H9 (cell line): ENCODE data around the gene AXIN1. TPM values are rescaled to one million over a fixed set of nuclear protein-coding genes. Genes with fewer than 3 reads are reported as not detected.
A peak's percentile ranks its signal among the peaks of the same experiment; 100 is the strongest.
"Not testable (repeated sequence)": the region's sequence is repeated elsewhere in the genome, so short reads cannot be mapped to it uniquely, and the experiment has no call there.

Source experiments
- DNase-seq: peaks from one replicate; pipeline ENCODE4 v3.0.0-alpha.2; 2017
- H2AFZ ChIP-seq: one replicate; pipeline ENCODE4 v1.6.1; 2013; ENCODE audit warnings: mild to moderate bottlenecking, low read length, control low read depth, moderate library complexity
- H2AK5ac ChIP-seq: 2 replicates; pipeline ENCODE4 v1.6.1; 2013; ENCODE audit warnings: low read length, control low read depth, mixed read lengths; ENCODE audit not compliant: insufficient read length
- H2BK120ac ChIP-seq: one replicate; pipeline ENCODE4 v1.6.1; 2013; ENCODE audit warnings: low read depth, mild to moderate bottlenecking, low read length, control low read depth, inconsistent platforms; ENCODE audit not compliant: poor library complexity, severe bottlenecking
- H2BK12ac ChIP-seq: 2 replicates; pipeline ENCODE4 v1.6.1; 2013; ENCODE audit warnings: low read length, control low read depth, mixed read lengths, low read depth; ENCODE audit not compliant: insufficient read length
- H2BK15ac ChIP-seq: 2 replicates; pipeline ENCODE4 v1.6.1; 2013; ENCODE audit warnings: low read depth, low read length, control low read depth
- H2BK20ac ChIP-seq: one replicate; pipeline ENCODE4 v1.6.1; 2013; ENCODE audit warnings: low read depth, mild to moderate bottlenecking, low read length, control low read depth, inconsistent platforms; ENCODE audit not compliant: poor library complexity, severe bottlenecking
- H2BK5ac ChIP-seq: 2 replicates; pipeline ENCODE4 v1.6.1; 2013; ENCODE audit warnings: low read length, control low read depth, mixed read lengths; ENCODE audit not compliant: insufficient read length
- H3K14ac ChIP-seq: 2 replicates; pipeline ENCODE4 v1.6.1; 2013; ENCODE audit warnings: low read length, control low read depth; ENCODE audit not compliant: insufficient read depth
- H3K18ac ChIP-seq: 2 replicates; pipeline ENCODE4 v1.6.1; 2013; ENCODE audit warnings: low read depth, mild to moderate bottlenecking, mixed read lengths, low read length, control low read depth; ENCODE audit not compliant: insufficient read length
- H3K23ac ChIP-seq: 2 replicates; pipeline ENCODE4 v1.6.1; 2013; ENCODE audit warnings: low read length, control low read depth, mixed read lengths, low read depth; ENCODE audit not compliant: insufficient read length
- H3K23me2 ChIP-seq: 2 replicates; pipeline ENCODE4 v1.6.1; 2013; ENCODE audit warnings: low read depth, mild to moderate bottlenecking, mixed read lengths, low read length, control low read depth; ENCODE audit not compliant: insufficient read length, poor library complexity, severe bottlenecking
- H3K27ac ChIP-seq: 2 replicates; pipeline ENCODE4 v1.5.1; 2013; ENCODE audit warnings: low read length, control low read depth, mixed read lengths, low read depth; ENCODE audit not compliant: insufficient read length
- H3K27me3 ChIP-seq: 2 replicates; pipeline ENCODE4 v1.6.1; 2013; ENCODE audit warnings: low read length, control low read depth, inconsistent platforms; ENCODE audit not compliant: insufficient read depth
- H3K4ac ChIP-seq: 2 replicates; pipeline ENCODE4 v1.6.1; 2013; ENCODE audit warnings: low read depth, mild to moderate bottlenecking, control low read depth, inconsistent platforms, low read length, moderate library complexity
- H3K4me1 ChIP-seq: 2 replicates; pipeline ENCODE4 v1.6.1; 2013; ENCODE audit warnings: low read length, control low read depth, inconsistent platforms; ENCODE audit not compliant: insufficient read depth
- H3K4me2 ChIP-seq: 2 replicates; pipeline ENCODE4 v1.6.1; 2013; ENCODE audit warnings: low read length, control low read depth, mixed read lengths; ENCODE audit not compliant: insufficient read length, insufficient read depth
- H3K56ac ChIP-seq: 2 replicates; pipeline ENCODE4 v1.6.1; 2013; ENCODE audit warnings: low read depth, mild to moderate bottlenecking, mixed read lengths, low read length, control low read depth; ENCODE audit not compliant: insufficient read length
- H3K79me1 ChIP-seq: 2 replicates; pipeline ENCODE4 v1.6.1; 2013; ENCODE audit warnings: low read depth, mild to moderate bottlenecking, moderate library complexity, low read length, control low read depth, inconsistent platforms; ENCODE audit not compliant: insufficient read depth, poor library complexity, severe bottlenecking
- H3K79me2 ChIP-seq: 2 replicates; pipeline ENCODE4 v1.6.1; 2013; ENCODE audit warnings: low read length, control low read depth, inconsistent platforms; ENCODE audit not compliant: insufficient read depth
- H3K9ac ChIP-seq: 2 replicates; pipeline ENCODE4 v1.6.1; 2013; ENCODE audit warnings: low read length, control low read depth, mixed read lengths; ENCODE audit not compliant: insufficient read length; ENCODE audit errors: extremely low read depth
- H3K9me3 ChIP-seq: one replicate; pipeline ENCODE4 v1.6.1; 2013; ENCODE audit warnings: low read depth, low read length, inconsistent platforms; ENCODE audit not compliant: control insufficient read depth
- H3T11ph ChIP-seq: one replicate; pipeline ENCODE4 v1.6.1; 2013; ENCODE audit warnings: mild to moderate bottlenecking, low read length, control low read depth, inconsistent platforms
- H4K20me1 ChIP-seq: one replicate; pipeline ENCODE4 v1.6.1; 2013; ENCODE audit not compliant: control insufficient read depth, insufficient read length, insufficient read depth
- H4K5ac ChIP-seq: 2 replicates; pipeline ENCODE4 v1.6.1; 2013; ENCODE audit warnings: low read depth, mild to moderate bottlenecking, mixed read lengths, low read length, control low read depth; ENCODE audit not compliant: insufficient read length
- H4K8ac ChIP-seq: replicated peaks from 2 replicates; pipeline ENCODE4 v1.6.1; 2013; ENCODE audit warnings: low read length, control low read depth, mixed read lengths, low read depth; ENCODE audit not compliant: insufficient read length
- H4K91ac ChIP-seq: 2 replicates; pipeline ENCODE4 v1.6.1; 2013; ENCODE audit warnings: low read depth, mild to moderate bottlenecking, moderate library complexity, mixed read lengths, low read length, control low read depth; ENCODE audit not compliant: insufficient read length
- H3K27ac Mint-ChIP-seq, 3 experiments: 2 replicates in 2 of 3; 3 replicates in 1 of 3; pipeline ENCODE4 v1.8.0; 2020 to 2021; ENCODE audit warnings: mixed read lengths in 3 of 3, mild to moderate bottlenecking in 1 of 3, moderate library complexity in 1 of 3
- H3K27me3 Mint-ChIP-seq: 2 replicates; pipeline ENCODE4 v1.8.0; 2021; ENCODE audit warnings: low read depth, mild to moderate bottlenecking, moderate library complexity, mixed read lengths
- H3K36me3 Mint-ChIP-seq, 3 experiments: 2 replicates in 2 of 3; 3 replicates in 1 of 3; pipeline ENCODE4 v1.8.0; 2020 to 2021; ENCODE audit warnings: low read depth in 3 of 3, mixed read lengths in 3 of 3; ENCODE audit not compliant: insufficient read depth in 1 of 3
- H3K4me1 Mint-ChIP-seq, 2 experiments: 2 replicates each; pipeline ENCODE4 v1.8.0; 2020; ENCODE audit warnings: mixed read lengths in 2 of 2
- H3K4me3 Mint-ChIP-seq, 2 experiments: 2 replicates in 1 of 2; 3 replicates in 1 of 2; pipeline ENCODE4 v1.8.0; 2020 to 2021; ENCODE audit warnings: mild to moderate bottlenecking in 2 of 2, mixed read lengths in 2 of 2, moderate library complexity in 1 of 2
- H3K9me3 Mint-ChIP-seq, 2 experiments: 2 replicates in 1 of 2; 3 replicates in 1 of 2; pipeline ENCODE4 v1.8.0; 2020; ENCODE audit warnings: mild to moderate bottlenecking in 2 of 2, mixed read lengths in 2 of 2, moderate library complexity in 1 of 2
- CTCF ChIP-seq: fragments of 200-600 bp; sonication (generic); conservative IDR thresholded peaks from 3 replicates; pipeline ENCODE4 v1.8.0; 2021; ENCODE audit warnings: antibody characterized with exemption, mild to moderate bottlenecking
- WGBS: extraction: QIAGEN DNeasy Blood & Tissue Kit; methylation state at CpG from one replicate; pipeline ENCODE4 v1.1.7; 2013; ENCODE audit warnings: missing lambda C conversion rate, low lambda C conversion rate, mixed read lengths; ENCODE audit not compliant: insufficient read length; ENCODE audit errors: extremely low coverage; 5-methylcytosine and 5-hydroxymethylcytosine counted together
- total RNA-seq: library from RNA; stranded (reverse); gene quantifications from 2 replicates; pipeline ENCODE4 v1.2.1, GENCODE V29; 2021

The AXIN1 gene
- total RNA-seq, 1 experiment from 2014 or later = 50.9 TPM

GRCh38 chr16:268141-269053, 84.1 kb downstream of the AXIN1 start:
- H3K23me2 ChIP-seq = no peaks in the 10 kb centered on the region
- no peaks in the 10 kb centered on the region; a peak in 1 of 5 replicates for H3K9me3 Mint-ChIP-seq
- H3K56ac ChIP-seq = no peak overlapping the region

DNA sequence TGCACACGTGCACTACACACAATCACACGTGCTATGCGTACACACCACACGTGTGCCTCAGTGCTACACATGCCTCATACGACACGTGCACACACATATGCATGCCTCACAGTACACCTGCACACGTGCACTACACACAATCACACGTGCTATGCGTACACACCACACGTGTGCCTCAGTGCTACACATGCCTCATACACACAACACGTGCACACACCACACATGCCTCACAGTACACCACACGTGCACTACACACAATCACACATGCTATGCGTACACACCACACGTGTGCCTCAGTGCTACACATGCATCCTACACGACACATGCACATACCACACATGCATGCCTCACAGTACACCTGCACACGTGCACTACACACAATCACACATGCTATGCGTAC, 85.0 kb downstream of the AXIN1 start:
- H3T11ph ChIP-seq, H3K9me3 Mint-ChIP-seq, H3K4me1 Mint-ChIP-seq, H2BK120ac ChIP-seq, H3K27me3 Mint-ChIP-seq, H2BK12ac ChIP-seq, H3K27me3 ChIP-seq, H2BK5ac ChIP-seq, H3K4ac ChIP-seq, H3K27ac ChIP-seq, H3K23ac ChIP-seq, H3K4me1 ChIP-seq, H3K27ac Mint-ChIP-seq, H3K18ac ChIP-seq, H3K14ac ChIP-seq, H2BK20ac ChIP-seq, H2AK5ac ChIP-seq, H2AFZ ChIP-seq, H3K23me2 ChIP-seq, H3K79me1 ChIP-seq, H2BK15ac ChIP-seq, H3K79me2 ChIP-seq, H3K9me3 ChIP-seq, H3K4me2 ChIP-seq, H4K20me1 ChIP-seq, DNase-seq, H3K9ac ChIP-seq, H4K91ac ChIP-seq, H3K4me3 Mint-ChIP-seq: not testable (repeated sequence)
- peak overlapping the region; percentile 17 for H4K5ac ChIP-seq
- H3K36me3 Mint-ChIP-seq = peaks cover 0 to 12% (median 5%) of the 10 kb centered on the region in 3 experiments; a peak in 4 of 7 replicates
- peak overlapping the region; percentile 31 for H3K56ac ChIP-seq
- WGBS = no CpG with 5 or more reads among the region's 17 CpGs
- peak overlapping the region; percentile 21 for H4K8ac ChIP-seq

More at GRCh38 chr16:268141-269053, 84.1 kb downstream of the AXIN1 start:
- no peak overlapping the region for H3K27ac ChIP-seq
- no peak overlapping the region for H2AFZ ChIP-seq
- H3K4me1 ChIP-seq = no peaks in the 10 kb centered on the region
- no peaks in the 10 kb centered on the region for H3K27me3 Mint-ChIP-seq
- no peak overlapping the region for H2BK5ac ChIP-seq
- no peaks in the 10 kb centered on the region for H3K79me1 ChIP-seq
- no peaks in the 10 kb centered on the region for H3K27me3 ChIP-seq
- H3K4me1 Mint-ChIP-seq = peaks cover 0 to 6% of the 10 kb centered on the region in 2 experiments; a peak in 1 of 4 replicates
- H3K79me2 ChIP-seq = no peaks in the 10 kb centered on the region
- H2BK120ac ChIP-seq = no peak overlapping the region
- no peak for TF ChIP-seq CTCF
- H3K36me3 Mint-ChIP-seq = peaks cover 0 to 8% (median 4%) of the 10 kb centered on the region in 3 experiments; a peak in 3 of 7 replicates
- no peak overlapping the region for H3K23ac ChIP-seq
- DNase-seq = peak; percentile 38
- H4K91ac ChIP-seq = no peak overlapping the region
- no peak overlapping the region for H3K18ac ChIP-seq
- H3K27ac Mint-ChIP-seq = peak overlapping the region in 2 of 3 experiments; percentile 44 to 61; a peak in 3 of 7 replicates
- no peak overlapping the region for H3T11ph ChIP-seq
- H3K9me3 ChIP-seq = no peaks in the 10 kb centered on the region
- no peak overlapping the region for H3K4me3 Mint-ChIP-seq
- no peak overlapping the region for H3K14ac ChIP-seq
- no peak overlapping the region for H3K9ac ChIP-seq
- no peak overlapping the region for H2AK5ac ChIP-seq
- no peak overlapping the region for H2BK12ac ChIP-seq
- no peak overlapping the region for H3K4ac ChIP-seq
- H2BK20ac ChIP-seq = no peak overlapping the region
- H2BK15ac ChIP-seq = no peak overlapping the region
- H4K20me1 ChIP-seq = no peaks in the 10 kb centered on the region
- no peak overlapping the region for H4K5ac ChIP-seq
- H4K8ac ChIP-seq = peak overlapping the region; percentile 21
- no peak overlapping the region for H3K4me2 ChIP-seq
- no CpG with 5 or more reads among the region's 40 CpGs for WGBS
